HG03064 (cell line): ENCODE measurements around the gene HRNR.

ENCODE experiments used
- ATAC-seq: cut with Tn5 transposase; IDR thresholded peaks from one replicate; pipeline ENCODE4 v1.9.1; 2021; ENCODE audit warnings: low read depth; ENCODE audit not compliant: unreplicated experiment

Gene HRNR

GRCh38 chr1:152189657-152190442, 34.1 kb downstream of the HRNR start:
- no peak for ATAC-seq

- no peak for ATAC-seq
Observed at GRCh38 chr1:152188673-152189591, 35.1 kb downstream of the HRNR start.

- ATAC-seq, result no peak
Observed at GRCh38 chr1:152186556-152187285, 37.3 kb downstream of the HRNR start.

- ATAC-seq, result no peak
Observed at GRCh38 chr1:152185544-152186391, 38.2 kb downstream of the HRNR start.

- ATAC-seq, result no peak
Observed at GRCh38 chr1:152182944-152183361, 41.0 kb downstream of the HRNR start.

GRCh38 chr1:152182431-152182830, 41.6 kb downstream of the HRNR start:
- no peak for ATAC-seq

- no peak for ATAC-seq
Observed at GRCh38 chr1:152179566-152179965, 44.4 kb downstream of the HRNR start.

GRCh38 chr1:152170287-152170905, 53.6 kb downstream of the HRNR start:
- no peak for ATAC-seq

- ATAC-seq, result no peak
Observed at GRCh38 chr1:152169366-152170025, 54.5 kb downstream of the HRNR start.

GRCh38 chr1:152168535-152168868, 55.5 kb downstream of the HRNR start:
- ATAC-seq, result no peak

- ATAC-seq, result no peak
Observed at GRCh38 chr1:152167835-152168534, 56.0 kb downstream of the HRNR start.

GRCh38 chr1:152166966-152167365, 57.0 kb downstream of the HRNR start:
- ATAC-seq, result no peak

- no peak for ATAC-seq
Observed at GRCh38 chr1:152165286-152166077, 58.5 kb downstream of the HRNR start.

- no peak for ATAC-seq
Observed at GRCh38 chr1:152164517-152165136, 59.4 kb downstream of the HRNR start.

GRCh38 chr1:152162792-152163463, 61.1 kb downstream of the HRNR start:
- no peak for ATAC-seq
